Stimulated activated CD8-positive, alpha-beta memory T cell treated with anti-CD3 and anti-CD28 coated beads, Interleukin-12 subunit alpha, Interleukin-12 subunit beta, amount 100 ng/mL, for 24 hours (primary cell): ENCODE measurements around the gene CRNKL1.
A peak's percentile ranks its signal among the peaks of the same experiment; 100 is the strongest.

ENCODE experiments used
- DNase-seq: peaks from one replicate; pipeline ENCODE4 v3.0.0-alpha.2; 2020; ENCODE audit errors: extremely low read depth

CRNKL1 gene

GRCh38 chr20:20052074-20052970 lies at the start of gene CRNKL1, which contains the start of gene CFAP61:
Gene CRNKL1 (minus strand): TSS chr20:20052466. CDS start chr20:20052342, 124 bp downstream.
Gene CFAP61 (plus strand): TSS chr20:20052532. CDS start chr20:20056654, 4,122 bp downstream.
- DNase-seq: peak; percentile 93

GRCh38 chr20:20100881-20101280 lies 48.6 kb upstream of the CRNKL1 start:
- DNase-seq: no peak

- no peak for DNase-seq
These were observed 44.2 kb upstream of the CRNKL1 start for GRCh38 chr20:20096421-20096820.

DNA sequence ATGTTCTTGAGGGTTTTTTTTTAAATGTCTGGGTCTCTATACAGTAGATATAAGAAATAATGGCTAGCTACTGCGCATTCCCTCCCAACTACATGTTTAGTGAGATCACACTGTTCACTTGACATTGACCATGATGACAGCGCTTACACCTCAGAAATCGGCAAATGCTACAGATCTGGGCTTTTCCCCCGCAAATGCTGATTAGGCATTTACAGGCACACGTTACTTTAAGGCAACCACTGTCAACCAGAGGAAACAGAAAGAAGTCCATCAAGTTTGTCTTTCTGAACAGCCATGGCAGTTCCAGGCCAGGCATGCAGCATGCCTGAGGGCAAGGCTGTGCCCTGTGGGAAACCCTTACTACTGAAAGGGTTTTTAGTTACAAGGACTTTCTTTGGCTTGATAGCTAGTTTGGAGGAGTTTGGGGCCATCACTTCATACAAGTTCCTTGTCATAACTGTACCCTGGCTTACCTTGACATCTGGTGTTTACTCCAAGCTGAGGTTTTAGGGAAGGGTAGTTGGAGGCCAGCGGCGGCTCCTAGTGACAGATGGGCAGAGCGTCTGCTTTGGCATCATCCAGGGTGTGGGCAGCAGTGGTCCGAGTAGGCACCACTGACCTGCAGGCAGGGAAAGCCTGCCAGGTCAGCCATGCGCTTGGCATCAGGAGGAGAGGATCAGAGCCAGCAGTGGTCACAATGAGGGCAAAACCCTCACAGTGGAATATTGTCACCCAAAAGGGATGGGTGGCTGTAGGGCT lies 43.0 kb upstream of the CRNKL1 start:
- no peak for DNase-seq

DNA sequence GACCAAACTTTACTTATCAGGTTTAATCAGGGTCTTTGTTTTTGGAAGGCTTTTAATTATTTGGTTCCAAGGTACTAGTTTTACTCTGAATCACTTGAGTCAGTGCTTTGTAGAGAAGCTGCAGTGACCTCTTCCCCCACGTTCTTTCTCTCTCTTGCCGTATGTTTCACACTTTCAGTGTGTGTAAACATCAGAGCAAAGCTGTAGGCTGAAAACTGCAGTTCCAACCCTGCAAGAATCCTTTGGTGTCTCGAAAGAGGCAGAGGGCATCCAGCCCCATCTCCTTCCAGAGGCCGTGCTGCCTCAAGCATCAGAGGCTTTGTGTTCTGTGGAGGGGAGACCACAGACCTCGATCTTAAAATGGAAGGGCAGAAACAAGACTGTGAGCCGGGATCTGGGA lies 42.1 kb upstream of the CRNKL1 start:
- DNase-seq: no peak

GRCh38 chr20:20092827-20093226 lies 40.6 kb upstream of the CRNKL1 start:
- DNase-seq: no peak

GRCh38 chr20:20089939-20090338 lies 37.7 kb upstream of the CRNKL1 start:
- no peak for DNase-seq

DNA sequence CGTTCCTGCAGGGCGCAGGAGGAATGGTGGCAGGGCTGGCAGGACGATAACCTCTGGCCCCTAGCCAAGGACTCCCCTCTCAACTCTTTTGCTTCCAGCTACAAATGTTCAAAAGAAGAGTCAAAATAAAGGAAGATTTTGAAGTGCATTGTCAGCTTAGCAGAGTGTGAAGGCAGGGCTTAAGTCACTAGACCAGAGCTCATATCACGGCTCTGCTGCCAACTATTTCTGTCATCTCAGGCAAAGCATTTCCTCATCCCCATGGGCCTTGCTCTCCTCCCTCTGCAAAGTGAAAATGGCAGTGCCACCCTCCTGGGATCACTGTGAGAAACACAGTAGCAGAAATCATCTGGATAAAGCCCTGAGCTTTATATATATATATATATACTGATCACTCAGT lies 36.8 kb upstream of the CRNKL1 start:
- DNase-seq: no peak

- DNase-seq: no peak
These were observed 33.5 kb upstream of the CRNKL1 start for GRCh38 chr20:20085812-20086211.

DNA sequence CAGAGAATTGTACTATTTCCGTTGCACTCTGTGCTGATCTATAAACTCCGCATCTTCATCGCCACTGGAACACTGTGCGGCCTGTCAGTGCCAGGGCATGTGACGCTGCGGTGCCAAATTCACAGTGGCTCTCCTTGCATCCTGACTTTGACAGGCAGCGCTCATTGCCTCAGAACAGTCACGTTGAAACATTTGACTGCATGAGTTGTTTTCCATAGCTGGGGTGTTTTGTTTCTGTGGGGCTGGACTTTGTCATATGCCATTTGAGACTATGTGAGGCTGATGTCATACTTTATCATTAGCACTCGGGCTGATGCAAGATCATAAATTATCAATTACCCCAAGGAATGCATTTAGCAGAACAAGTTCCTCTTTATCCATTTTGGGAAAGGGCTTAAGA lies 32.8 kb upstream of the CRNKL1 start:
- no peak for DNase-seq

GRCh38 chr20:20084296-20084752 lies 32.1 kb upstream of the CRNKL1 start:
- no peak for DNase-seq

- DNase-seq: no peak
These were observed 31.5 kb upstream of the CRNKL1 start for GRCh38 chr20:20083807-20084206.

GRCh38 chr20:20079102-20079784 lies 27.0 kb upstream of the CRNKL1 start:
- DNase-seq: no peak

DNA sequence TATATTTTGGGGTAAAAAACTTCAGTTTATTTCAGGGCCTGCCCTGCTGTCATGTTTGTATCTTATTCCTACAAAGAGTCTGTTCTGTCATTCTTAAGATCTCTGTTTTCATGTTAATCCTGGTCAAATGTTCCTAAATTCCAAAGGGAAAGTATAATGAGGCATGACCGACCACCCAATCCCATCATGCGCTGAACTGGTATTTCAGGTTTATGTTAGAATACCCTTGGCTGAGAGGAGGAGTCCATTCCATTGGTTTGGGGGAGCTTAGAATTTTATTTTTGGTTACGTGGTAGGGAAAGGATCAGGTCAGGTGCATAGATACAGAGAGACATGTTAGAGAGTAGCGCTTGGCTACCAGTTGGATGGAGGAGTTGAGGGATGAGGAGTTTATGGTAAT lies 25.8 kb upstream of the CRNKL1 start:
- DNase-seq: no peak

GRCh38 chr20:20076297-20077065 lies 24.2 kb upstream of the CRNKL1 start:
- DNase-seq: no peak

GRCh38 chr20:20075032-20075431 lies 22.8 kb upstream of the CRNKL1 start:
- DNase-seq: no peak

DNA sequence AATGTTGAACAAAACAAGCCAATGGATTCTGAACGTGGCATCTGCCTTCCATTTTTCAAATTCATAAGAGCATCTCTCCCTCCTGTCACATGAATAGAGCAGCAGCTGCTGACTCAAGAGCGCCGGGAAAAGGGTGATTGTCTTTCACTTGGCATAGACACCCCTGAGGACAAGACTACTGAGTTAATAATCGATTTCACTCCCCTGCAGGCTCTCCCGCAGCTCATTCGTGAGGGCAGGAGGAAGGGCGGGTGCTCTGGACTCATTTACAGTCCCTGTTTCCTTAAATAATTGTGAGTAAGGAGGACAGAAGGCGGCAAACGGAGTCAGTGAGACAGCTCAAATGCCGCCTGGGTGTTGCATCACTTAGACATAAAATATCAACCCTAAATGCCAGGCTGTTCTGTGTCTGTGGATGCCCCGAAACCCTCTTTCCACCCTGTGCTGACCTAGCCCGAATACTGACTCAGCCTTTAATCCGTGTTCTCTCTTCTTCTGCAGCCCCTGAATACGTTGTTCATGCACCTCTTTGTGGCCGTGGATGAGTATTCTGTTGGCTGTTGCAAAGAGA lies 21.6 kb upstream of the CRNKL1 start:
- no peak for DNase-seq

GRCh38 chr20:20070871-20071726 lies 18.8 kb upstream of the CRNKL1 start:
- DNase-seq: no peak

DNA sequence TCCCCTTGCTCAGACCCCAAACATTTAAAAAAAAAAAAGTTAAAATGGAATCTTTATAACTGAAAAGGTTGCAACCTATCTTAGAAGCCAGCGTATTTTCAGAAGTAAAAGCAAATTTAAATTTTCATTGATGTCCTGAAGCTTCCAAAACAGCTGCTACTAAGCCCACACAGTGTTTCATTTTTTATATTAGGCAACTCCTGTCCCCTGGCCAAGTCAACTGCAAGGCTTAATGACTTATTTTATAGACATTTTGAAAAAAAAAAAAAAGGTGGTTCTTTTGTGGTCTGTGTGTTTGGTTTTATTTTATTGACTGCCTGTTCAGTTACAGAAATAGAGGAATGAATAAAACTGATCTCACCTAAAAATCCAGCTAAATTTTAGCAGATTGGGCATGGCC lies 13.1 kb upstream of the CRNKL1 start:
- DNase-seq: no peak
